Vagina (tissue), 2 donors: ENCODE results near the gene RGS17. TPM values are rescaled to one million over a fixed set of nuclear protein-coding genes. Genes with fewer than 3 reads are reported as not detected.
A peak's percentile ranks its signal among the peaks of the same experiment; 100 is the strongest.

ENCODE experiments used
- DNase-seq, 2 donors: peaks; one replicate each; pipeline ENCODE4 v3.0.0-alpha.2; 2017; ENCODE audit errors: extremely low spot score in 2 of 2
- H3K27ac ChIP-seq: fragments of 200-600 bp; sonication (generic); one replicate; pipeline ENCODE4 v1.5.1; 2019
- H3K27me3 ChIP-seq: fragments of 200-600 bp; sonication (generic); one replicate; pipeline ENCODE4 v1.5.1; 2019
- H3K36me3 ChIP-seq, 2 donors: fragments of 200-600 bp; sonication (generic); one replicate each; pipeline ENCODE4 v1.5.1; 2017 to 2019
- H3K4me1 ChIP-seq: fragments of 200-600 bp; sonication (generic); one replicate; pipeline ENCODE4 v1.5.1; 2019
- H3K4me3 ChIP-seq, 2 donors: fragments of 200-600 bp; sonication (generic); 1 replicate in 1 of 2; 2 replicates in 1 of 2; pipeline ENCODE4 v1.5.1; 2016 to 2019
- H3K9me3 ChIP-seq: fragments of 200-600 bp; sonication (generic); one replicate; pipeline ENCODE4 v1.5.1; 2019
- CTCF ChIP-seq, 3 experiments: fragments of 450-650 bp in 2 of 3; fragments of 200-600 bp in 1 of 3; sonication (generic) in 1 of 3; IDR thresholded peaks; one replicate each; pipeline ENCODE4 v1.5.1; 2017 to 2019; ENCODE audit warnings: antibody characterized with exemption in 3 of 3, mild to moderate bottlenecking in 2 of 3, moderate library complexity in 2 of 3
- POLR2A ChIP-seq, 2 donors: fragments of 450-650 bp; IDR thresholded peaks; one replicate each; pipeline ENCODE4 v1.6.1; 2017; ENCODE audit warnings: antibody characterized with exemption in 2 of 2, mild to moderate bottlenecking in 2 of 2, moderate library complexity in 2 of 2
- POLR2AphosphoS5 ChIP-seq, 2 donors: sonication (generic); formaldehyde crosslinking; IDR thresholded peaks; one replicate each; pipeline ENCODE4 v1.9.0; 2017; ENCODE audit warnings: antibody characterized with exemption in 2 of 2, mild to moderate bottlenecking in 2 of 2, low read depth in 1 of 2; ENCODE audit not compliant: insufficient read depth in 1 of 2
- intact Hi-C: fragments of 100-400 bp; cut with DNase I; formaldehyde crosslinking; loops from one replicate; pipeline ENCODE4 v1.15.1; 2023
- total RNA-seq: library from RNA; depleted of rRNA; stranded (reverse); fragments of >200 nt; gene quantifications from one replicate; pipeline ENCODE4 v1.2.3, GENCODE V29; 2016

The RGS17 gene
- total RNA-seq, 1 donor from 2014 or later, result 0.25 TPM

- Histone ChIP-seq H3K9me3 (no peaks in the 10 kb centered on the region), H3K36me3 (no peaks in the 10 kb centered on the region), H3K27me3 (no peaks in the 10 kb centered on the region), H3K4me1 (peaks cover 36% of the 10 kb centered on the region), H3K4me3 (peak overlapping the region; percentile 67 to 77), H3K27ac (peak overlapping the region; percentile 96)
- DNase-seq, result no peak
- intact Hi-C loops, result no loop called here
- TF ChIP-seq POLR2AphosphoS5 (IDR thresholded peaks at IDR 0.05; ENCODE audit: insufficient read depth in 1 of 2, low read depth in 1 of 2) (no peak), POLR2A (IDR thresholded peaks at IDR 0.05) (no peak), CTCF (IDR thresholded peaks at IDR 0.05) (no peak)
These were observed 148.8 kb downstream of the RGS17 start for GRCh38 chr6:152981989-152982903.

- H3K27me3 ChIP-seq, result no peaks in the 10 kb centered on the region
- no peaks in the 10 kb centered on the region for H3K9me3 ChIP-seq
- no peak overlapping the region for H3K4me3 ChIP-seq
- intact Hi-C loops, result no loop called here
- no peaks in the 10 kb centered on the region for H3K36me3 ChIP-seq
- peaks cover 36% of the 10 kb centered on the region for H3K4me1 ChIP-seq
- no peak for DNase-seq
- no peak overlapping the region for H3K27ac ChIP-seq
- TF ChIP-seq POLR2AphosphoS5 (IDR thresholded peaks at IDR 0.05; ENCODE audit: insufficient read depth in 1 of 2, low read depth in 1 of 2), result no peak
- no peak for TF ChIP-seq CTCF (IDR thresholded peaks at IDR 0.05)
- TF ChIP-seq POLR2A (IDR thresholded peaks at IDR 0.05), result no peak
These were observed 149.9 kb downstream of the RGS17 start for GRCh38 chr6:152981219-152981618.

GRCh38 chr6:152980656-152981055 lies 150.4 kb downstream of the RGS17 start:
- H3K9me3 ChIP-seq, result no peaks in the 10 kb centered on the region
- no peak for DNase-seq
- H3K27me3 ChIP-seq, result no peaks in the 10 kb centered on the region
- intact Hi-C loops, result no loop called here
- TF ChIP-seq CTCF (IDR thresholded peaks at IDR 0.05) (no peak), POLR2AphosphoS5 (IDR thresholded peaks at IDR 0.05; ENCODE audit: insufficient read depth in 1 of 2, low read depth in 1 of 2) (no peak), POLR2A (IDR thresholded peaks at IDR 0.05) (no peak)
- no peaks in the 10 kb centered on the region for H3K36me3 ChIP-seq
- H3K4me3 ChIP-seq, result no peak overlapping the region
- peaks cover 36% of the 10 kb centered on the region for H3K4me1 ChIP-seq
- H3K27ac ChIP-seq, result no peak overlapping the region

- TF ChIP-seq POLR2AphosphoS5 (IDR thresholded peaks at IDR 0.05; ENCODE audit: insufficient read depth in 1 of 2, low read depth in 1 of 2) (no peak), CTCF (IDR thresholded peaks at IDR 0.05) (no peak), POLR2A (IDR thresholded peaks at IDR 0.05) (no peak)
- intact Hi-C loops, result no loop called here
- no peaks in the 10 kb centered on the region for H3K9me3 ChIP-seq
- H3K27ac ChIP-seq, result no peak overlapping the region
- H3K4me3 ChIP-seq, result no peak overlapping the region
- no peak for DNase-seq
- peaks cover 22% of the 10 kb centered on the region for H3K4me1 ChIP-seq
- H3K36me3 ChIP-seq, result peaks cover 0 to 9% of the 10 kb centered on the region in 2 donors
- no peaks in the 10 kb centered on the region for H3K27me3 ChIP-seq
These were observed 152.0 kb downstream of the RGS17 start for GRCh38 chr6:152979116-152979515.

GRCh38 chr6:152978058-152978457 lies 153.0 kb downstream of the RGS17 start:
- Histone ChIP-seq H3K9me3 (no peaks in the 10 kb centered on the region), H3K4me1 (peaks cover 22% of the 10 kb centered on the region), H3K27me3 (no peaks in the 10 kb centered on the region), H3K36me3 (peaks cover 0 to 11% of the 10 kb centered on the region in 2 donors), H3K27ac (no peak overlapping the region), H3K4me3 (no peak overlapping the region)
- intact Hi-C loops, result no loop called here
- TF ChIP-seq POLR2A (IDR thresholded peaks at IDR 0.05), result no peak
- TF ChIP-seq CTCF (IDR thresholded peaks at IDR 0.05), result no peak
- no peak for TF ChIP-seq POLR2AphosphoS5 (IDR thresholded peaks at IDR 0.05; ENCODE audit: insufficient read depth in 1 of 2, low read depth in 1 of 2)
- DNase-seq, result no peak
